GM12891 (cell line): ENCODE results near the gene PTPRT.

ENCODE experiments used
- DNase-seq: peaks from one replicate; pipeline ENCODE4 v3.0.0; 2011; ENCODE audit warnings: low spot score; ENCODE audit not compliant: insufficient read length
- FAIRE-seq: peaks from 2 replicates; lab custom pipeline; 2011; peaks lifted over from hg19 to GRCh38; lab: Jason Lieb, UNC
- PAX5 ChIP-seq: IDR thresholded peaks from 2 replicates; pipeline ENCODE4 v1.6.1; 2011; ENCODE audit warnings: low read length, moderate library complexity, mild to moderate bottlenecking; ENCODE audit not compliant: insufficient read depth, severe bottlenecking
- POLR2A ChIP-seq: IDR thresholded peaks from 2 replicates; pipeline ENCODE4 v1.6.1; 2011; ENCODE audit warnings: low read depth, low read length, control low read depth
- POLR2AphosphoS5 ChIP-seq: IDR thresholded peaks from 2 replicates; pipeline ENCODE4 v1.6.1; 2011; ENCODE audit warnings: low read depth, low read length, control low read depth
- POU2F2 ChIP-seq: IDR thresholded peaks from 2 replicates; pipeline ENCODE4 v1.6.1; 2011; ENCODE audit warnings: low read depth, mild to moderate bottlenecking, control low read depth, low read length, moderate library complexity
- SPI1 ChIP-seq: IDR thresholded peaks from 2 replicates; pipeline ENCODE4 v1.6.1; 2011; ENCODE audit warnings: low read depth, low read length, control low read depth
- TAF1 ChIP-seq: IDR thresholded peaks from 2 replicates; pipeline ENCODE4 v1.6.1; 2011; ENCODE audit warnings: low read depth, low read length, control low read depth

The PTPRT gene

DNA sequence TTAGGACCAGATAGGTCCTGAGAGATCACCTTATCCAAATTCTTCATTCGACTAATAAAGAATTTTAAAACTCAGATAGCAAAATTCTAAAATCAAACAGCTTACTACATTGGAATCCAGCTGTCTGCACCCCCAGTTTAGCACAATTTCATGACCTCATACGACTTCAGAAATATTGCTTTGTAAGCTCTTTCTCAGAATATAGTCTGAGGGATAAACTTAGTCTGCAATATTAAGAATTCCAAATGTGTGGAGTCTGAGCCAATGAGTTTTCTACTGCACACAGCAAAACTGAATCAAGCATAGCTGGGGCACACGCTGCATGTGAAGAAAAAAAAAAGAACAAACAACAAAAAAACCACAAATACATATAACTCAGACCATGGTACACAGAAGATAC, 1029.9 kb downstream of the PTPRT start:
- DNase-seq (no peak), FAIRE-seq (no peak)
- no peak for TF ChIP-seq POLR2A
- TF ChIP-seq POLR2AphosphoS5, result no peak
- TF ChIP-seq SPI1, result no peak
- no peak for TF ChIP-seq POU2F2
- TF ChIP-seq TAF1, result no peak
- no peak for TF ChIP-seq PAX5

DNA sequence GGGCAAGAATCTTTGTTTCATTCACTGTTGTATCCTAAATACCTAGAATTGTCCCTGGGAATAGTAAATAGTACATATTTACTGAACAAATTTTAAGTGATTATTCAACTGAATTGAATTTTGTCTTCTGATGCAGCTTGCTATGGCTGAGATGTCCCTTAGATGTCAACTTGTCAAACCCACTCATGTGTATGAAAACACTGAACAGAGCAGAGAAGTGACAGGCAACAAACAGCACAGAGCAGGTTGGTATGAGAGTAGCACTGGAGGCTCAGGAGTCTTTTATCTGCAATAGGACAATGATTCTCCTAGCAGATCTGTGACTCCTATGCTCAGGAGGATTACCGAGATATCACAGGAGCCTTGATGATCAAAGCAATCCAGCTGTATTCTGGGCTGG, 1031.4 kb downstream of the PTPRT start:
- TF ChIP-seq POLR2AphosphoS5 (no peak), SPI1 (no peak), POU2F2 (no peak), POLR2A (no peak), PAX5 (no peak), TAF1 (no peak)
- no peak for FAIRE-seq

DNA sequence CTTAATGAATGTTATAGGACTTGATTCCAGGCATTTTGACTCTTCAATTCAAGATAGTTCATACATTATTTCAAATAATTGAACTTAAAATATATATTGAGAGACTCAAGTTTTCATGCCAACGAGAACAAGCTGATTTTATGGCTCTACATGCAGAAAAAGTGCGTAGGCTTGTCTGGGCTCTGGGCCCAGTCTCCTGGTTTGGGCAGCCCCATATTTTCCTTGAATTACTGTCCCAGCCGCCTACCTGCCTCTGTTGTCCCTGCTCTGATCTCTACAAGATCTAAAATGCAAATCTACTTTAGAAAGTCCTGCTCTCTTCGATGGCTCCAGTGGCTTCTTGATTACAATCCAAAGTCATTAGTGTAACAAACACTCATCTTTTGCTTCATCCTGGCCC, 1034.1 kb downstream of the PTPRT start:
- DNase-seq, result no peak
- FAIRE-seq, result no peak
- TF ChIP-seq SPI1, result no peak
- no peak for TF ChIP-seq POLR2AphosphoS5
- no peak for TF ChIP-seq POLR2A
- TF ChIP-seq TAF1, result no peak
- TF ChIP-seq POU2F2, result no peak
- no peak for TF ChIP-seq PAX5

More for the DNA sequence above, 1031.4 kb downstream of the PTPRT start:
- no peak for DNase-seq

DNA sequence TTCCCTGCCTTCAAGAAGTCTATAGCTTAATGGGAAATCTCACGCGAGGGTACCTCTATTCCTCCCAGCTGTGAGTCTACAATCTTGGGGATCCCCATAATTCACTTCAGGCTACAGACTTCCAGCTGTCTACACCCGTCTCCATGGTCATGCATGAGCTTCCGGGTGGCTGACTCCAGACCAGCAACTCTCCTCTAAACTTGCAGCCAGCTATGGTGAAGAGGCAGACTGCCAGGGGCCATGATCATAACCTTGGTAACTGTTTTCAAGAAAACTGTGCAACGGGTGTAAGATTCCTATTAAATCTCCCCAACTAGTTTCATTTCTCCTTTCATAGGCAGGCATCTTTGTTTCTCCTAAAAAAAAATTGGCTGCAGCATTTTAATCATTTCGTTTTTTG, 1037.1 kb downstream of the PTPRT start:
- TF ChIP-seq SPI1, result no peak
- no peak for TF ChIP-seq TAF1
- no peak for TF ChIP-seq PAX5
- no peak for TF ChIP-seq POLR2A
- TF ChIP-seq POLR2AphosphoS5, result no peak
- TF ChIP-seq POU2F2, result no peak
- DNase-seq, result no peak
- FAIRE-seq, result no peak

DNA sequence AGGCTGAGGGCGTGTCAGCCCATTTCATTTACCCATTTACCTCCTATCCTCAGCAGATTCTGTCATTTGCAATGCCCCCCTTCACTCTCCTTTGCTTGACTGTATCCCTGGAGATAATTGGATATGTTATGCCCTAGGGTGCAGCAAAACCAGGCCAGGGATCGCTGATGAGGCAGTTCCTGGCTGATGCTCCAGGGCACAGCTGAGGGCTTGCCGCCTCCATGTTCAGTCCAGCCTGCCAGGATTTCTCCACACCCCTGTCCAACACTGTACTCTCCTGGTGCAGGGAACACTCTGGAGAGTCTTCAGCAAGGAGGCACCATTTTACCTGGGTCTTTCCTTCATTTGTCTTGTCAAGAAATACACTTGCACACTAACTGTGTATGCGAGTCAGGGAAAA, 1039.5 kb downstream of the PTPRT start:
- no peak for TF ChIP-seq PAX5
- no peak for TF ChIP-seq SPI1
- TF ChIP-seq TAF1, result no peak
- TF ChIP-seq POLR2A, result no peak
- TF ChIP-seq POLR2AphosphoS5, result no peak
- no peak for TF ChIP-seq POU2F2
- no peak for DNase-seq
- no peak for FAIRE-seq

DNA sequence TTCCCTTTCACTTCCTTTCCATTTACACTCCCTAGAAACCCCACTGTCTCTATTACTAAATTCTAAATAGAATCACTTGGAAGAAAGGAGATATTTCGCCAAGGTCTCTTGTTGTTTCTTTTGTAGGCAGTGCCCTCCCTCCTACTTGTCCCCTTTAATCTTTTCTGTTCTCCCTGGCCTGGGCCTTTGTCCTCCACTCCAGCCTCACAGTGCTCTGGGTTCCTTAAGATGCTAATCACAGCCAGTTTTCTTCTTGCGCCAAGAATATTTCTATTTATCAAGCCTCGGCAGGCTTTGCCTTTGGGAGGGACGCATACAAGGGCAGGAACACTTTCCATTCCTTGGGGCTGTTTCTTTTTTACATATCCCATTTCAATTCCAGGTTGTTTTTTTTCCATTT, 1051.0 kb downstream of the PTPRT start:
- FAIRE-seq (no peak), DNase-seq (no peak)
- TF ChIP-seq PAX5 (no peak), POU2F2 (no peak), POLR2A (no peak), TAF1 (no peak), SPI1 (no peak), POLR2AphosphoS5 (no peak)

DNA sequence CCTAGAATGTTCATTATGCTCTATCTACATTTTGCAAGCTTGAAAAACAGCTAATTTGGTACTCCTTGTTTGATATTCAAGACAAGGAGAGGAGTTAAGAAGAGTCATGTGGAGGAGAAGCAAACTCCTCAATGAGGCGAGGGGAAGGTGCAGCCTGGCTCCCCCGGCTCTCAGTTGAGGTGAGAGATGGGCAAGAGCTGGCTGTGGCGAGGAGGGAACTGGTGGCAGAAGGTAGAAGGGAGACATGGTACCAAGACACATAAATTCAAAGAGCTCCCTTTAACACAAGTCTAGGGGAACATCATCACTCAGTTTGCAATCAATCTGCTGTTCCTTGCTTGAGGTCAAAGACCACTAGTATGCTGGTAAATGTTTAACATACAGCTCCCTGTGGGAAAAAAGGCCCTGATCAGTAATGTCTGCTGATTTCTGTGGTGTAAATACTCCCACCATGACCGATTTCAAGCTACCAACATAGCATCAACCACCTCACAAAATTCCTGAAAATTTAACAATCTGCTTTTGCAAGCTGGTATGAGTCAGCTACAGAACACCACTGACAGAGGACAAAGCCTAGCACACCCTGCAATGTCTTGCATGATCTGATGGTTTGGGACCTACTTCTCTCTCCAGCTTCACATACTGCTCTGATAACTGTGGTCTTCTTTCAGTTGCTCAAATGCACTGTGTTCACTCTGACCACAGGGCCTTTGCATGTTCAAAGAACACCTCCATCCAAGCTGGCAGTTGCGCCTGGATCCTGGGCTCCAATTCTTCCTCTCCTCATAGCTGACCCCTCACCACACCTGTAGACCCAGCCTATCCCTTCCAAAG, 1055.2 kb downstream of the PTPRT start:
- FAIRE-seq (no peak), DNase-seq (no peak)
- TF ChIP-seq SPI1 (no peak), POLR2AphosphoS5 (no peak), TAF1 (no peak), PAX5 (no peak), POU2F2 (no peak), POLR2A (no peak)

DNA sequence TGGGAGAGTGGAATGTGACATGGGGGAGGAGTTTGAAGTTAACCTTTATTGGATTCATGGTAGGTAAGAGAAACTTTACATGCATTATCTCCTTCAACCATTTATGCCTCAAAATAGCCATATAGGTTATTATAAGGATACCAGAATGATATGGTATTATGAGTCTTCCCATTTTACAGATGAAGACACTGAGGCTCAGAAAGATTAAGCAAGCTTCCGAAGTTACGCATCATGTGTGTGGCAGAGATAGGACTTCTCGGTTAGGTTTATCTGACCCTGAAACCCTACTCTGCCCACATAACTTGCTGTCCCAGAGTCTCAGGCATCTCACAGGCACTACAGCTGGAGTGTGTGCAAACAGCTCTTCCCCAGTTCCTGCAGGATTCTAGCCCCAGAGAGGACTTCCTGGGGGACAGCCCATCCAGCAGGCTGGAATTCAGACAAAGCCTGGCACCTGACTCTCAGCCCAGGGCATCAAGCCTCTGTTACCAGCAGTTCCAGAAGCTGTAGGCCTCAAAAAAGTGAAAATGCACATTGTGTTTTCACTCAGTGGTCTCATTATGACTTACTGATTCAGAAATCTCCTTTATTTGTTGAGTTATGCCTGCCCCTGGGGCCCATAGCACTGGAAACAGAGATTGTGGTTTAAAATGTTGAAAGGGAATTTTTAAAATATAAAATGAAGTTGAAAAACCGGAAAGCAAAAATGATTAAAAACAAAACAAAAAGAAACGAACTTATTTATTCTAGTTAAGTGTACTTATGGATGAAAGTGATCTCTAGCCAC, 1058.7 kb downstream of the PTPRT start:
- DNase-seq, result no peak
- TF ChIP-seq POLR2A (no peak), POU2F2 (no peak), SPI1 (no peak), TAF1 (no peak), POLR2AphosphoS5 (no peak), PAX5 (no peak)
- no peak for FAIRE-seq

DNA sequence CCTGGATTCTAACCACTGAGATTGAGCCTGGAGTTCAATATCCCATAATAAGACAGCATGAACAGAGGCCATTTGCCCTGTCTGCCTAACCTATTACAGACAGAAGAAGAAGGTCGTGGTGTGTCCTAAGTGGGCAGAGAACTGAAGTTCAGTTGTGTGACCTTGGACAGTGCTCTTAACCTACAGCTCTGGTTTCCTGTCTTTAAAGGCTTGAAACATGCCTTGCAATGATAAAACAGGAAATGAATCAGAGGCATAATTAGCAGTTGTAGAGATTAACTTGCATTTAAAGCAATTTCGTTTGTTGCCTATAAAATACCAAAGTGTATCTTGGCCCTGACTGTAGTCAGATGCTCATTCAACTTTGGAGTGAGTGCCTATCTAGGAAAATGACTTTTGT, 1064.3 kb downstream of the PTPRT start:
- DNase-seq (no peak), FAIRE-seq (no peak)
- TF ChIP-seq SPI1 (no peak), POLR2AphosphoS5 (no peak), POLR2A (no peak), POU2F2 (no peak), PAX5 (no peak)

DNA sequence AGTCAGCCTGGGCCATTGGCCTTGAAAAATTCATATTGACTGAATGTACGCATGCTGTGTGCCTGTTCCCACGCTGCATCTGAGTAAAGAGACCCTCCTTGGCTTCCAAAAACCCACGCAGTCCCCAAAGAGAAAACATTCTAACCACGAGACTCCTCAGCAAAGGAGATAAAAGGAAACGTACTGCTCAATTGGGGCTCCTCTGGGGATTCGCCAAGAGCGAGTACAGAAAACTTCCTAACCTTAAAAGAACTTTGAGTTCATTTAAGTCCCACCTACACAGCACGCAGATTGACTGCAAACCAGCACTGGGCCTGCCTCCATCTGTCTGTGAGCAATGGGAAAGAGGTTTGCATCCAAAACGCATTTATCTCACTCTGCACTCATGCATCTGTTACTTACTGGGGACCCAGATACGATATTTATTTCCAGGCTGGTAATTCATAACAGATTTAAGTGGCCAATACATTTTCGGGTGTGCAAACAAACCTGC, 1065.7 kb downstream of the PTPRT start:
- TF ChIP-seq PAX5 (no peak), POLR2A (no peak), POU2F2 (no peak), TAF1 (no peak), SPI1 (no peak), POLR2AphosphoS5 (no peak)
- DNase-seq (no peak), FAIRE-seq (no peak)
